HG02884 (cell line): ENCODE measurements around the gene ZNF423.
"Not testable (repeated sequence)": the region's sequence is repeated elsewhere in the genome, so short reads cannot be mapped to it uniquely, and the experiment has no call there.

Experiments used
- ATAC-seq: cut with Tn5 transposase; IDR thresholded peaks from one replicate; pipeline ENCODE4 v1.9.1; 2021; ENCODE audit warnings: mild to moderate bottlenecking, moderate library complexity; ENCODE audit not compliant: unreplicated experiment

The ZNF423 gene

GRCh38 chr16:49871824-49872223 lies 15.9 kb upstream of the ZNF423 start:
- not testable (repeated sequence) for ATAC-seq

- no peak for ATAC-seq
Observed at GRCh38 chr16:49869731-49870130, 13.8 kb upstream of the ZNF423 start.

GRCh38 chr16:49867796-49868668 lies 12.1 kb upstream of the ZNF423 start:
- ATAC-seq = no peak

- ATAC-seq = no peak
Observed at GRCh38 chr16:49867234-49867633, 11.3 kb upstream of the ZNF423 start.

GRCh38 chr16:49866595-49867071 lies 10.7 kb upstream of the ZNF423 start:
- ATAC-seq = no peak

- no peak for ATAC-seq
Observed at GRCh38 chr16:49862694-49863093, 6.8 kb upstream of the ZNF423 start.

GRCh38 chr16:49861299-49861698 lies 5.4 kb upstream of the ZNF423 start:
- ATAC-seq = no peak

GRCh38 chr16:49860593-49860992 lies 4.7 kb upstream of the ZNF423 start:
- no peak for ATAC-seq

- no peak for ATAC-seq
Observed at GRCh38 chr16:49859125-49859811, 3.4 kb upstream of the ZNF423 start.

GRCh38 chr16:49858200-49859124 lies 2.5 kb upstream of the ZNF423 start:
- ATAC-seq = no peak

- ATAC-seq = no peak
Observed at GRCh38 chr16:49857423-49858181, 1.7 kb upstream of the ZNF423 start.

GRCh38 chr16:49856672-49857330 lies 889 bp upstream of the ZNF423 start:
- ATAC-seq = no peak

- ATAC-seq = peak; percentile 51
Observed at GRCh38 chr16:49855280-49855821, 561 bp downstream of the ZNF423 start.

GRCh38 chr16:49854796-49855203 lies 1.1 kb downstream of the ZNF423 start:
- ATAC-seq = peak; percentile 8

GRCh38 chr16:49854188-49854795 lies 1.6 kb downstream of the ZNF423 start:
- no peak for ATAC-seq

- no peak for ATAC-seq
Observed at GRCh38 chr16:49852279-49852678, 3.6 kb downstream of the ZNF423 start.

GRCh38 chr16:49851468-49851787 lies 4.5 kb downstream of the ZNF423 start:
- ATAC-seq = no peak

GRCh38 chr16:49850558-49851467 lies 5.1 kb downstream of the ZNF423 start:
- ATAC-seq = no peak
